Right atrium auricular region (tissue), 2 donors: ENCODE results near the gene RHOV. TPM values are rescaled to one million over a fixed set of nuclear protein-coding genes. Genes with fewer than 3 reads are reported as not detected.

ENCODE experiments used
- DNase-seq: peaks from one replicate; pipeline ENCODE4 v3.0.0-alpha.2; 2019; ENCODE audit warnings: low spot score
- H3K27ac ChIP-seq, 2 donors: fragments of 200-600 bp; sonication (generic); 1 replicate in 1 of 2; 2 replicates in 1 of 2; pipeline ENCODE4 v1.5.1; 2016 to 2019
- H3K27me3 ChIP-seq, 2 donors: fragments of 200-600 bp; sonication (generic); one replicate each; pipeline versions ENCODE4 v1.5.1 to v1.6.0; 2017 to 2019
- H3K36me3 ChIP-seq: fragments of 200-600 bp; sonication (generic); one replicate; pipeline ENCODE4 v1.5.1; 2016
- H3K4me1 ChIP-seq, 2 donors: fragments of 200-600 bp; sonication (generic); one replicate each; pipeline versions ENCODE4 v1.5.1 to v1.6.0; 2017 to 2019
- H3K4me3 ChIP-seq, 2 donors: fragments of 200-600 bp; sonication (generic); 1 replicate in 1 of 2; 2 replicates in 1 of 2; pipeline ENCODE4 v1.5.1; 2017 to 2019; ENCODE audit warnings: mild to moderate bottlenecking in 1 of 2, moderate library complexity in 1 of 2
- H3K9me3 ChIP-seq, 2 donors: fragments of 200-600 bp; sonication (generic); one replicate each; pipeline ENCODE4 v1.5.1; 2019
- total RNA-seq, 2 donors: library from RNA; depleted of rRNA; stranded (reverse); fragments of >200 nt; gene quantifications; one replicate each; pipeline ENCODE4 v1.1.0, GENCODE V29; 2016
- TF ChIP-seq, protein P1 (sequence below), 2 donors: fragments of 200-600 bp; sonication (generic); IDR thresholded peaks; one replicate each; pipeline ENCODE4 v1.5.1; 2019; ENCODE audit warnings: antibody characterized with exemption in 2 of 2

The RHOV gene
- total RNA-seq, 2 donors from 2014 or later, result not detected

DNA sequence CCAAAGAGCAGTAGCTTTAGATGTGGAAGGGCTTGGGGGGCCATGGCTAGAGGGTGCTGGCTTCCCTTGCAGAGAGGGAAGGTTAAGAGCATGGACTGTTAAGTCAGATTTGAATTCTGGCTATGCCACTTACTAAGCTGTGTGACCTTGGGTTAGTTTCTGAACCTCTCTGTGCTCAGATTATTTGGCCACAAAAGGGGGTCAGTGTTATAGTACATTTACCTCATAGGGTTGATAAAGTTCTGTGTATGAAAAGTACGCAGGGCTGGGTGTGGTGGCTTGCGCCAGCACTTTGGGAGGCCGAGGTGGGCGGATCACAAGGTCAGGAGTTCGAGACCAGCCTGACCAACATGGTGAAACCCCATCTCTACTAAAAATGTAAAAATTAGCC lies 27.0 kb upstream of the RHOV start:
- H3K27me3 ChIP-seq, result no peaks in the 10 kb centered on the region
- H3K4me3 ChIP-seq, result no peak overlapping the region
- H3K36me3 ChIP-seq, result peaks cover 57% of the 10 kb centered on the region
- H3K27ac ChIP-seq, result no peak overlapping the region
- TF ChIP-seq, protein P1, sequence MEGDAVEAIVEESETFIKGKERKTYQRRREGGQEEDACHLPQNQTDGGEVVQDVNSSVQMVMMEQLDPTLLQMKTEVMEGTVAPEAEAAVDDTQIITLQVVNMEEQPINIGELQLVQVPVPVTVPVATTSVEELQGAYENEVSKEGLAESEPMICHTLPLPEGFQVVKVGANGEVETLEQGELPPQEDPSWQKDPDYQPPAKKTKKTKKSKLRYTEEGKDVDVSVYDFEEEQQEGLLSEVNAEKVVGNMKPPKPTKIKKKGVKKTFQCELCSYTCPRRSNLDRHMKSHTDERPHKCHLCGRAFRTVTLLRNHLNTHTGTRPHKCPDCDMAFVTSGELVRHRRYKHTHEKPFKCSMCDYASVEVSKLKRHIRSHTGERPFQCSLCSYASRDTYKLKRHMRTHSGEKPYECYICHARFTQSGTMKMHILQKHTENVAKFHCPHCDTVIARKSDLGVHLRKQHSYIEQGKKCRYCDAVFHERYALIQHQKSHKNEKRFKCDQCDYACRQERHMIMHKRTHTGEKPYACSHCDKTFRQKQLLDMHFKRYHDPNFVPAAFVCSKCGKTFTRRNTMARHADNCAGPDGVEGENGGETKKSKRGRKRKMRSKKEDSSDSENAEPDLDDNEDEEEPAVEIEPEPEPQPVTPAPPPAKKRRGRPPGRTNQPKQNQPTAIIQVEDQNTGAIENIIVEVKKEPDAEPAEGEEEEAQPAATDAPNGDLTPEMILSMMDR (IDR thresholded peaks at IDR 0.05), result no peak
- DNase-seq, result no peak
- H3K4me1 ChIP-seq, result peaks cover 0 to 25% of the 10 kb centered on the region in 2 donors
- no peaks in the 10 kb centered on the region for H3K9me3 ChIP-seq

DNA sequence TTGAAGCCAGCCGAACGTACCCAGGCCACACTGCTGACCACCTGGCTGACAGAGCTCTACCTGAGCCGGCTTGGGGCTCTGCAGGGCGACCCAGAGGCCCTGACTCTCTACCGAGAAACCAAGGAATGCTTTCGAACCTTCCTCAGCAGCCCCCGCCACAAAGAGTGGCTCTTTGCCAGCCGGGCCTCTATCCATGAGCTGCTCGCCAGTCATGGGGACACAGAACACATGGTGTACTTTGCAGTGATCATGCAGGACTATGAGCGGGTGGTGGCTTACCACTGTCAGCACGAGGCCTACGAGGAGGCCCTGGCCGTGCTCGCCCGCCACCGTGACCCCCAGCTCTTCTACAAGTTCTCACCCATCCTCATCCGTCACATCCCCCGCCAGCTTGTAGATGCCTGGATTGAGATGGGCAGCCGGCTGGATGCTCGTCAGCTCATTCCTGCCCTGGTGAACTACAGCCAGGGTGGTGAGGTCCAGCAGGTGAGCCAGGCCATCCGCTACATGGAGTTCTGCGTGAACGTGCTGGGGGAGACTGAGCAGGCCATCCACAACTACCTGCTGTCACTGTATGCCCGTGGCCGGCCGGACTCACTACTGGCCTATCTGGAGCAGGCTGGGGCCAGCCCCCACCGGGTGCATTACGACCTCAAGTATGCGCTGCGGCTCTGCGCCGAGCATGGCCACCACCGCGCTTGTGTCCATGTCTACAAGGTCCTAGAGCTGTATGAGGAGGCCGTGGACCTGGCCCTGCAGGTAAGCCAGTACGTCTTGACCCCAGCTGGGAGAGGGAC lies 26.4 kb upstream of the RHOV start:
- no peaks in the 10 kb centered on the region for H3K27me3 ChIP-seq
- no peak overlapping the region for H3K27ac ChIP-seq
- H3K36me3 ChIP-seq, result peaks cover 60% of the 10 kb centered on the region
- peaks cover 0 to 25% of the 10 kb centered on the region in 2 donors for H3K4me1 ChIP-seq
- no peaks in the 10 kb centered on the region for H3K9me3 ChIP-seq
- no peak for DNase-seq
- TF ChIP-seq, protein P1 (IDR thresholded peaks at IDR 0.05), result no peak
- no peak overlapping the region for H3K4me3 ChIP-seq

DNA sequence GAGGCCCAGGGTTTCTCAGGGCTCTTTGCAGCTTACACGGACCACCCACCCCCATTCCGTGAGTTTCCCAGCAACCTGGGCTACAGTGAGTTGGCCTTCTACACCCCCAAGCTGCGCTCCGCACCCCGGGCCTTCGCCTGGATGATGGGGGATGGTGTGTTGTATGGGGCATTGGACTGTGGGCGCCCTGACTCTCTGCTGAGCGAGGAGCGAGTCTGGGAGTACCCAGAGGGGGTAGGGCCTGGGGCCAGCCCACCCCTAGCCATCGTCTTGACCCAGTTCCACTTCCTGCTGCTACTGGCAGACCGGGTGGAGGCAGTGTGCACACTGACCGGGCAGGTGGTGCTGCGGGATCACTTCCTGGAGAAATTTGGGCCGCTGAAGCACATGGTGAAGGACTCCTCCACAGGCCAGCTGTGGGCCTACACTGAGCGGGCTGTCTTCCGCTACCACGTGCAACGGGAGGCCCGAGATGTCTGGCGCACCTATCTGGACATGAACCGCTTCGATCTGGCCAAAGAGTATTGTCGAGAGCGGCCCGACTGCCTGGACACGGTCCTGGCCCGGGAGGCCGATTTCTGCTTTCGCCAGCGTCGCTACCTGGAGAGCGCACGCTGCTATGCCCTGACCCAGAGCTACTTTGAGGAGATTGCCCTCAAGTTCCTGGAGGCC lies 25.6 kb upstream of the RHOV start:
- Histone ChIP-seq H3K4me1 (peaks cover 0 to 29% of the 10 kb centered on the region in 2 donors), H3K4me3 (no peak overlapping the region), H3K9me3 (no peaks in the 10 kb centered on the region), H3K36me3 (peaks cover 60% of the 10 kb centered on the region), H3K27ac (no peak overlapping the region), H3K27me3 (no peaks in the 10 kb centered on the region)
- TF ChIP-seq, protein P1 (IDR thresholded peaks at IDR 0.05), result no peak
- DNase-seq, result no peak

DNA sequence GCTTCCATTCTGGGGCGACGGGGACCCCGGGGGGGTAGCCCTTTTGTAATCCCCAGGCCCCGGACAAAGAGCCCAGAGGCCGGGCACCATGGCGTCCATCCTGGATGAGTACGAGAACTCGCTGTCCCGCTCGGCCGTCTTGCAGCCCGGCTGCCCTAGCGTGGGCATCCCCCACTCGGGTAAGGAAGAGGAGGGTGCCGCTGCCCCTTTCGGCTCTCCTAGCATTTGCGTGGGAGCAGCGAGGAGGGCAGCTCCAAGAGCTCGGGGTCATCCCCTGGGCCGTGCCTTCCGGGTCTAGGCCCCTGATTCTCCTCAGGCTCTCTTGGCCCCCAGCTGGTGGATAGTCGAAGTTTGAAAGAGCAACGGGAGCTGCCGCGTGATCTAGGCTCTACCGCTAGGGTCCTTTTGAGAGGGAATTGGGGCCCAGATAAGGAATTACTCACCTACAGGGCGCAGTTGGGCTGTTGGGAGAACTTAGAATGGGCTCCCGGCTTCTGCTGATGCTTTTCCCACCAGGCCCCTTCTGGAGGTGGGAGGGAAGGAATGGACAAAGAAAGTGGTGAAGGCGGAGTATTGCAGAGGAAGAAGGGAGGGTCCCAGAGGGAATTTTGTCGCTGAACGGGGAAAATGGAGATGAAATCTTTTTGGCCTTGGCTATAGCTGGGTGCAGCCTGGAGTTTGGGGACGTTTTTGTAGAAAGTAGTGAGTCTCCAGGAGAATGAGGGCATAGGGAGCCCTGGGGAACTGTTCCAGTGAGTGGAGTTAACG lies 20.8 kb upstream of the RHOV start:
- Histone ChIP-seq H3K4me3 (peak overlapping the region; percentile 64 to 91), H3K36me3 (peaks cover 23% of the 10 kb centered on the region), H3K27ac (peak overlapping the region; percentile 88 to 98), H3K4me1 (peaks cover 0 to 19% of the 10 kb centered on the region in 2 donors), H3K27me3 (no peaks in the 10 kb centered on the region), H3K9me3 (no peaks in the 10 kb centered on the region)
- TF ChIP-seq, protein P1 (IDR thresholded peaks at IDR 0.05), result peak in 1 of 2 donors; percentile 48
- peak; percentile 65 for DNase-seq

DNA sequence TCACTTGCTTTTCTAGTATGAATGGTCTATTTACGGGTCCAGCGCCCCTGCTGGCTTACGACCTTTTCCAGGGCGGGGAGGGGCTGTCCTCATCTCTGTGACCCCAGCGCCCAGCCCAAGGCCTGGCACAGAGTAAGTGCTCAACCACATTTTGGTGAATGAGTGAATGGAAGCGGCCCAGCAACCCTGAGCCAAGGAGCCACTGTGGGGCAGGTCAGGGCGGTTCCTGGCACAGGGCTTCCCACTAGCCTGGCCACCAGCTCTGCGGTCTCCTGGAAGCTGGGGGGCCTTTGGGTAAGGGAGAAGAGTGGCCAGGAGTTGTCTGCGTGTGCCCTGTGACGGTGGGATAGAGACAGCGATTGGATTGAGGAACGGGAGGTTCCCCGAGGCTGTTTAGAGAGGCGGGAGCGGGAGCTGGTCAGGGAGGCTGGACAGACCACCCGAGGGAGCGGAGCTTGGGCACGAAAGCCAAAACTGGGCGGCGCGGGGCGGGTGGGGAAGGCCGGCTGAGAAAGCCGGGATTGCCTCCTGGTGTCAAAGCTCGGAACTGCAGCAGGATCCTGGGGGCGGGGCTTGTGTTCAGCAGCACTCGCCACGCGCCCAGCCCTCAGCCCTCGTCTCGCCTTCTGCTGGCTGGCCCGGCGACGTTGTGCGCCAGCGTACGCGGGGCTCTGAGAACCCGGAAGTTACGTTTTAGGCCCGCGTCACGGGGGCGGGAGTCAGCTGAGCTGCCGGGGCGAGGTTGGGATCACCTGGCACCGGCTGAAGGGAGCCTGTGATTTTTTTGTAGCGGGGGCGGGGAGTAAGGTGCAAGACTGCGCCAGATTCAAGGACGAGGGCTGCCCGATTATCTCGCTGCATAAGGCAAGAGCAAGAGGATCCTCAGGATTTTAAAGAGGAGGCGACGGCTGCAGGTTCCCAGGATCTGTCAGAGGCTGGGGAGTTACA lies 20.0 kb upstream of the RHOV start, which contains the start of gene VPS18:
VPS18 (plus strand) TSS at position 718 of the 948 bp plus-strand sequence. CDS start 319 bp downstream, outside the sequence.
- peaks cover 0 to 19% of the 10 kb centered on the region in 2 donors for H3K4me1 ChIP-seq
- H3K4me3 ChIP-seq, result peak within 1 kb of the TSS; percentile 64 to 91
- peak within 1 kb of the TSS; percentile 88 to 98 for H3K27ac ChIP-seq
- no peaks in the 10 kb centered on the region for H3K9me3 ChIP-seq
- peak; percentile 99 for DNase-seq
- TF ChIP-seq, protein P1 (IDR thresholded peaks at IDR 0.05), result peak; percentile 92 to 97
- peaks cover 23% of the 10 kb centered on the region for H3K36me3 ChIP-seq
- H3K27me3 ChIP-seq, result no peaks in the 10 kb centered on the region
